IMR-90 (cell line): ENCODE results near the gene CDK10. TPM values are rescaled to one million over a fixed set of nuclear protein-coding genes. Genes with fewer than 3 reads are reported as not detected.

ENCODE experiments used
- ATAC-seq: fragments of 200-7000 bp; cut with Tn5 transposase; 2 replicates; pipeline ENCODE4 v1.9.1; 2020; ENCODE audit warnings: low read depth, mild to moderate bottlenecking, moderate library complexity
- Bru-seq: library from RNA; stranded (reverse); fragments of 400-500 nt; gene quantifications from one replicate; lab custom pipeline; 2021; lab: Mats Ljungman, UMichigan
- BruChase-seq, 2 experiments: library from RNA; stranded (reverse); fragments of 400-500 nt; gene quantifications; one replicate each; lab custom pipeline; 2021; lab: Mats Ljungman, UMichigan
- BruUV-seq: library from RNA; stranded (reverse); fragments of 400-500 nt; replicated peaks from 2 replicates; lab custom pipeline; 2021; lab: Mats Ljungman, UMichigan
- CTCF ChIA-PET: fragments of 300-600 bp; formaldehyde crosslinking; extraction: SDS; loops from one replicate; lab custom pipeline; 2021; ENCODE audit warnings: antibody characterized with exemption; lab: Yijun Ruan, JAX
- POLR2A ChIA-PET: fragments of 300-600 bp; sonication (Branson Sonifier 250); formaldehyde crosslinking; loops from one replicate; lab custom pipeline; 2022; ENCODE audit warnings: antibody characterized with exemption; ENCODE audit not compliant: unreplicated experiment; lab: Charles Lee
- DNase-seq: peaks from one replicate; pipeline ENCODE4 v3.0.0; 2013
- H2AFZ ChIP-seq: replicated peaks from 2 replicates; pipeline ENCODE3; 2013; ENCODE audit warnings: low read length, mild to moderate bottlenecking; ENCODE audit not compliant: poor library complexity
- H2AK5ac ChIP-seq: 2 replicates; pipeline ENCODE4 v1.6.1; 2013; ENCODE audit warnings: low read depth, low read length, inconsistent platforms
- H2AK9ac ChIP-seq: replicated peaks from 2 replicates; pipeline ENCODE3; 2013; ENCODE audit warnings: mild to moderate bottlenecking, low read depth, low read length, moderate library complexity; ENCODE audit not compliant: poor library complexity
- H2BK120ac ChIP-seq: 2 replicates; pipeline ENCODE4 v1.6.1; 2013; ENCODE audit warnings: low read depth, low read length, inconsistent platforms
- H2BK15ac ChIP-seq: 3 replicates; pipeline ENCODE4 v1.6.1; 2013; ENCODE audit warnings: low read depth, low read length, inconsistent platforms
- H2BK20ac ChIP-seq: 2 replicates; pipeline ENCODE4 v1.6.1; 2013; ENCODE audit warnings: low read depth, mild to moderate bottlenecking, inconsistent platforms, low read length, moderate library complexity
- H2BK5ac ChIP-seq: 2 replicates; pipeline ENCODE4 v1.6.1; 2013; ENCODE audit warnings: mild to moderate bottlenecking, low read depth, low read length, inconsistent platforms; ENCODE audit not compliant: poor library complexity, severe bottlenecking
- H3K14ac ChIP-seq: replicated peaks from 2 replicates; pipeline ENCODE4 v1.6.1; 2013; ENCODE audit warnings: low read depth, low read length, inconsistent platforms
- H3K18ac ChIP-seq: 2 replicates; pipeline ENCODE4 v1.6.1; 2013; ENCODE audit warnings: low read depth, low read length, control low read depth
- H3K23ac ChIP-seq: 2 replicates; pipeline ENCODE4 v1.6.1; 2013; ENCODE audit warnings: low read depth, low read length, inconsistent platforms
- H3K27ac ChIP-seq: 2 replicates; pipeline ENCODE4 v1.5.1; 2013; ENCODE audit warnings: mild to moderate bottlenecking, control low read depth, low read length; ENCODE audit not compliant: insufficient read depth
- H3K27me3 ChIP-seq: 2 replicates; pipeline ENCODE4 v1.6.1; 2013; ENCODE audit warnings: low read length; ENCODE audit not compliant: control insufficient read depth, insufficient read depth
- H3K36me3 ChIP-seq: 2 replicates; pipeline ENCODE4 v1.6.1; 2013; ENCODE audit warnings: low read length, mixed read lengths; ENCODE audit not compliant: control insufficient read depth, insufficient read depth
- H3K4ac ChIP-seq: 2 replicates; pipeline ENCODE4 v1.6.1; 2013; ENCODE audit warnings: low read depth, low read length, inconsistent platforms
- H3K4me1 ChIP-seq: 2 replicates; pipeline ENCODE4 v1.6.1; 2013; ENCODE audit warnings: low read length, mixed read lengths; ENCODE audit not compliant: control insufficient read depth, insufficient read depth
- H3K4me2 ChIP-seq: 2 replicates; pipeline ENCODE4 v1.6.1; 2013; ENCODE audit warnings: low read depth, mild to moderate bottlenecking, control low read depth, low read length, moderate library complexity
- H3K4me3 ChIP-seq: 2 replicates; pipeline ENCODE4 v1.5.1; 2013; ENCODE audit warnings: low read depth, mild to moderate bottlenecking, control low read depth, low read length, moderate library complexity; ENCODE audit not compliant: insufficient read depth
- H3K56ac ChIP-seq: 2 replicates; pipeline ENCODE4 v1.6.1; 2013; ENCODE audit warnings: low read length, inconsistent platforms; ENCODE audit not compliant: insufficient read depth; ENCODE audit errors: extremely low read depth
- H3K79me1 ChIP-seq, 2 experiments: 2 replicates each; pipeline ENCODE4 v1.6.1; 2013; ENCODE audit warnings: low read length in 2 of 2, inconsistent platforms in 1 of 2, low read depth in 1 of 2
- H3K9ac ChIP-seq: 2 replicates; pipeline ENCODE4 v1.6.1; 2013; ENCODE audit warnings: low read depth, low read length, control low read depth
- H3K9me1 ChIP-seq: 2 replicates; pipeline ENCODE4 v1.6.1; 2013; ENCODE audit warnings: low read length, inconsistent platforms; ENCODE audit not compliant: insufficient read depth
- H3K9me3 ChIP-seq: 2 replicates; pipeline ENCODE4 v1.6.1; 2013; ENCODE audit warnings: low read length; ENCODE audit not compliant: control insufficient read depth, insufficient read depth
- H4K20me1 ChIP-seq: 2 replicates; pipeline ENCODE4 v1.6.1; 2013; ENCODE audit warnings: low read length, inconsistent platforms; ENCODE audit not compliant: insufficient read depth
- H4K5ac ChIP-seq: 2 replicates; pipeline ENCODE4 v1.6.1; 2013; ENCODE audit warnings: mild to moderate bottlenecking, low read depth, low read length, control low read depth
- H4K8ac ChIP-seq, 2 experiments: 2 replicates each; pipeline ENCODE4 v1.6.1; 2013; ENCODE audit warnings: low read depth in 2 of 2, low read length in 2 of 2, control low read depth in 1 of 2, inconsistent platforms in 1 of 2
- H4K91ac ChIP-seq: 2 replicates; pipeline ENCODE4 v1.6.1; 2013; ENCODE audit warnings: low read depth, low read length, inconsistent platforms; ENCODE audit not compliant: insufficient read depth
- BHLHE40 ChIP-seq: fragments of 150-350 bp; IDR thresholded peaks from 2 replicates; pipeline ENCODE4 v1.6.1; 2016; ENCODE audit warnings: mild to moderate bottlenecking, low read depth, low read length
- CEBPB ChIP-seq: IDR thresholded peaks from 2 replicates; pipeline ENCODE4 v1.6.1; 2012; ENCODE audit warnings: low read depth, low read length, improper control_type of control experiment
- CTCF ChIP-seq: conservative IDR thresholded peaks from 2 replicates; pipeline ENCODE4 v1.5.1; 2012; ENCODE audit warnings: mild to moderate bottlenecking, low read depth, low read length, improper control_type of control experiment
- ELK1 ChIP-seq: fragments of 150-350 bp; IDR thresholded peaks from 2 replicates; pipeline ENCODE4 v1.6.1; 2016; ENCODE audit warnings: low read depth, mild to moderate bottlenecking, low read length, moderate library complexity, borderline replicate concordance
- FOS ChIP-seq: fragments of 150-350 bp; IDR thresholded peaks from 2 replicates; pipeline ENCODE4 v1.6.1; 2016; ENCODE audit warnings: low read depth, low read length
- MAFK ChIP-seq: IDR thresholded peaks from 2 replicates; pipeline ENCODE4 v1.6.1; 2012; ENCODE audit warnings: low read depth, low read length, improper control_type of control experiment
- MAZ ChIP-seq: IDR thresholded peaks from 2 replicates; pipeline ENCODE4 v1.6.1; 2012; ENCODE audit warnings: low read depth, mild to moderate bottlenecking, low read length, improper control_type of control experiment, moderate library complexity, borderline replicate concordance
- MXI1 ChIP-seq: IDR thresholded peaks from 2 replicates; pipeline ENCODE4 v1.6.1; 2012; ENCODE audit warnings: low read depth, mild to moderate bottlenecking, low read length, moderate library complexity, borderline replicate concordance
- NFE2L2 ChIP-seq: fragments of 150-350 bp; IDR thresholded peaks from 2 replicates; pipeline ENCODE4 v1.6.1; 2016; ENCODE audit warnings: low read depth, mild to moderate bottlenecking, low read length
- POLR2A ChIP-seq: IDR thresholded peaks from 2 replicates; pipeline ENCODE4 v1.6.1; 2012; ENCODE audit warnings: mild to moderate bottlenecking, low read depth, low read length
- RAD21 ChIP-seq: IDR thresholded peaks from 2 replicates; pipeline ENCODE4 v1.6.1; 2012; ENCODE audit warnings: low read length, improper control_type of control experiment
- USF2 ChIP-seq: fragments of 150-350 bp; IDR thresholded peaks from 2 replicates; pipeline ENCODE4 v1.6.1; 2017; ENCODE audit warnings: mild to moderate bottlenecking, antibody characterized with exemption, low read length, low read depth
- WGBS, 2 experiments: methylation state at CpG; one replicate each; pipeline versions ENCODE4 v1.1.5 to v1.1.7; 2013; ENCODE audit warnings: missing lambda C conversion rate in 2 of 2; ENCODE audit not compliant: insufficient read length in 1 of 2; ENCODE audit errors: extremely low coverage in 2 of 2; 5-methylcytosine and 5-hydroxymethylcytosine counted together
- dilution Hi-C: fragments of 300-500 bp; cut with HindIII; formaldehyde crosslinking; loops from one replicate; pipeline ENCODE4 v1.14.3; 2018; ENCODE audit warnings: low sequenced_read_pairs; ENCODE audit not compliant: unreplicated experiment
- in situ Hi-C: fragments of 300-500 bp; cut with MboI; formaldehyde crosslinking; loops from 3 replicates; pipeline ENCODE4 v1.14.3; 2019; ENCODE audit warnings: low sequenced_read_pairs, inconsistent platforms, mixed read lengths
- intact Hi-C: fragments of 100-400 bp; cut with micrococcal nuclease; formaldehyde crosslinking; loops from 2 replicates; pipeline ENCODE4 v1.10.0; 2022
- long read RNA-seq: library from polyadenylated mRNA; unstranded; transcript quantifications from one replicate; pipeline ENCODE4 v2.0.0, GENCODE V29; 2021; ENCODE audit not compliant: unreplicated experiment
- polyA plus RNA-seq, 3 experiments: library from polyadenylated mRNA; depleted of rRNA; stranded (reverse); fragments of >200 nt; gene quantifications; 2 replicates each; pipeline ENCODE4 v1.2.3, GENCODE V29; 2012; ENCODE audit warnings: low replicate concordance in 1 of 3
- total RNA-seq: library from RNA; depleted of rRNA; stranded (reverse); fragments of >200 nt; gene quantifications from 2 replicates; pipeline ENCODE4 v1.2.3, GENCODE V29; 2012; rRNA removed

CDK10 gene
- total RNA-seq (18.6 and 19.5 TPM in 2 replicates), polyA plus RNA-seq (2012; rRNA removed) (61.8 and 65.3 TPM in 2 replicates), Bru-seq, nascent RNA (percentile 63 among the genes with signal in this experiment), BruChase-seq, experiment 1, labeled RNA remaining after a 6-hour chase (percentile 86 among the genes with signal in this experiment), BruChase-seq, experiment 2, labeled RNA remaining after a 2-hour chase (percentile 82 among the genes with signal in this experiment)
- polyA plus RNA-seq (2012; cell fraction: cytosol; rRNA removed) = 36.5 and 41.9 TPM in 2 replicates
- 292 and 559 TPM in 2 replicates for polyA plus RNA-seq (2012; cell fraction: nucleus; rRNA removed; ENCODE audit: low replicate concordance)
- long read RNA-seq, partial matches to known transcripts = 5 of 20 reads
- long read RNA-seq, other reads (novel, unspliced or antisense) = 14 of 20 reads

GRCh38 chr16:89686520-89687091 is at the start of gene CDK10:
TSS of gene CDK10 (plus strand) at chr16:89686689. CDS start at chr16:89686711, 22 bp downstream.
- Histone ChIP-seq H3K9me3 (peaks cover 3% of the 10 kb centered on the region; the same call in 1 of the 2 replicates), H3K4me3 (peak within 1 kb of the TSS; percentile 78), H3K14ac (peak within 1 kb of the TSS; percentile 100), H2BK15ac (no peak within 1 kb of the TSS; the same call in 2 of the 3 replicates), H3K4me2 (peak within 1 kb of the TSS; percentile 94), H3K9me1 (peaks cover 6% of the 10 kb centered on the region; the same call in 1 of the 2 replicates), H4K8ac (peak within 1 kb of the TSS; percentile 68 to 95), H4K20me1 (no peaks in the 10 kb centered on the region; the same call in 1 of the 2 replicates), H2BK20ac (0 out of 2 replicates have a peak within 1 kb of the TSS, but pooled peaks have one; percentile 57), H3K36me3 (peaks cover 15% of the 10 kb centered on the region), H3K79me1 (peaks cover 28 to 35% of the 10 kb centered on the region in 2 experiments), H2BK120ac (peak within 1 kb of the TSS; percentile 85; the same call in 1 of the 2 replicates), H4K5ac (peak within 1 kb of the TSS; percentile 85), H3K18ac (peak within 1 kb of the TSS; percentile 68), H3K56ac (peak within 1 kb of the TSS; percentile 98), H2AK5ac (peak within 1 kb of the TSS; percentile 86), H3K27me3 (no peaks in the 10 kb centered on the region), H2BK5ac (peak within 1 kb of the TSS; percentile 97), H3K9ac (peak within 1 kb of the TSS; percentile 96), H3K27ac (peak within 1 kb of the TSS; percentile 98), H3K23ac (peak within 1 kb of the TSS; percentile 99; the same call in 1 of the 2 replicates), H4K91ac (peak within 1 kb of the TSS; percentile 99), H2AFZ (peak within 1 kb of the TSS; percentile 100), H3K4ac (peak within 1 kb of the TSS; percentile 96), H3K4me1 (peaks cover 3% of the 10 kb centered on the region), H2AK9ac (peak within 1 kb of the TSS; percentile 99)
- peak; percentile 93 for ATAC-seq
- no TSS peak for BruUV-seq
- CTCF ChIA-PET = interaction anchor here (0.6 to 1.5 kb wide), 2 partner anchors 13 to 15 kb away, joined by 3 read pairs; no protein-coding TSS in a partner anchor
- dilution Hi-C loops = no loop called here
- in situ Hi-C loops = no loop called here
- intact Hi-C loops = no loop called here
- peak; percentile 76 for DNase-seq
- WGBS, 2 experiments = 1% methylated on average over 43 of the region's 67 CpGs; no CpG with 5 or more reads in 1 of the 2 experiments
- POLR2A ChIA-PET = interaction anchor here (0.5 to 0.6 kb wide), 2 partner anchors 192 to 238 kb away, joined by 4 to 11 read pairs; no protein-coding TSS in a partner anchor
- TF ChIP-seq CTCF (no peak), FOS (no peak), MAFK (no peak), BHLHE40 (peak; percentile 53; the same call in 1 of the 2 replicates), CEBPB (no peak), NFE2L2 (no peak), ELK1 (no peak), MAZ (no peak), RAD21 (no peak), POLR2A (peak; percentile 61; the same call in 1 of the 2 replicates), MXI1 (peak; percentile 94), USF2 (peak; percentile 15; the same call in 1 of the 2 replicates)
